ENCODE results near the gene TICRR.

The TICRR gene

GRCh38 chr15:89659295-89659694, 84.0 kb downstream of the TICRR start:
- H3K4me3 Mint-ChIP-seq: no peak overlapping the region
- intact Hi-C loops (cut with micrococcal nuclease): no loop called here
- H3K9me3 Mint-ChIP-seq: no peaks in the 10 kb centered on the region
- no peaks in the 10 kb centered on the region for H3K36me3 Mint-ChIP-seq (ENCODE audit: low read depth)
- H3K27me3 Mint-ChIP-seq: peaks cover 43% of the 10 kb centered on the region
- H3K4me1 Mint-ChIP-seq (ENCODE audit: low read depth): peaks cover 18% of the 10 kb centered on the region
- no peak overlapping the region for H3K27ac Mint-ChIP-seq

DNA sequence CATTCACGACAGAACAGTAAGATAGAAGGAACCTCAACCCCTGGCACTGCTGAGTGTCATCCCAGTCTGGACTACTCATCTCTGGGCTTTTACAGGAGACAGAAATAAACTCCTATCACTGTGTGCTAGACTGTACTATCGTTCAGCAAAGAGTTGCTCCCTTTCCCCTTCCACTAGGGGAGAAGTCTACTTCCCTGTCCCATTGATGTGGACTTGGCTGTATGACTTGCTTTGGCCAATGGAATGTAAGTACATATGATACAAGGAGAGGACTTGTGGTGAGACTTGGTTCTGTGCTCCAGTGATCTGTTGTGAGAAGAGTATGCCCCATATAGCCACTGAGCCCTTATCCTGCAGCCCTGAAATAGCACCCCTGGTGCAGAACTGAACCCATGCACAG, 85.3 kb downstream of the TICRR start:
- Mint-ChIP-seq H3K27ac (no peak overlapping the region), H3K9me3 (no peaks in the 10 kb centered on the region), H3K27me3 (peaks cover 39% of the 10 kb centered on the region), H3K36me3 (ENCODE audit: low read depth) (no peaks in the 10 kb centered on the region), H3K4me3 (no peak overlapping the region), H3K4me1 (ENCODE audit: low read depth) (peaks cover 15% of the 10 kb centered on the region)
- intact Hi-C loops (cut with micrococcal nuclease): no loop called here

DNA sequence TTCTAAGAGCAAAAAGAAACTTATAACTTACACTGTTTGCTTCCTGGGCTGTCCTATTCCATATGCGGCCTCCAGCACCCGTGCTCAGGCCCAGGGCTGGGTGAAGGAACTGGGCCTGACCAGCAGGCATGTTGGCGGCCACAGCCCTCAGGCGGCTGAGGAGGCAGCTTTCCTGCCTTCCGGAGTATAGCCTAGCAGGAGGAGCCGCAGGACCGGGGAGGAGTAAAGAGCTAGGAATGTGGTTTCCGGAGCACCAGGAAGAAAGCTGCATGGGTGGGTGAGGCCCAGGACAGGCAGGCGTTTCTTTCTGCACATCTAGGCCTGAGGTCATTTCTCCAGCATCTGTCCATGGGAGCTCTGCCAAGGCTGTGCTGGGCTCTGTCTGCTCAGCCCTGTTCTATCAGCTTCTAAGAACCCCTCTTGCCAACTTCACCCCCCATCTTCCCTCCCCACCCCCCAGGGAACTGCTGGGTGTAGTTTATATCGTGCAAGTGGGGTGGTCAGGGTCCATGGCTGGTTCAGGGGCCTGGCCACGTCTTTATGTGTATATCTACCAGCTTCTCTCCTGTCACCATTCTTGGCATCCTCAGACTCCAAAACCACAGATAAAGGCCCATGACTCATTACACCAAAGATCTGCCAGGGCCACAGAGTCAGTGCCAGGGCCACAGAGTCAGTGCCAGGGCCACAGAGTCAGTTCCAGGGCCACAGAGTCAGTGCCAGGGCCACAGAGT, 87.8 kb downstream of the TICRR start:
- intact Hi-C loops (cut with micrococcal nuclease): no loop called here
- Mint-ChIP-seq H3K27ac (peak overlapping the region; percentile 9), H3K4me3 (no peak overlapping the region), H3K4me1 (ENCODE audit: low read depth) (peaks cover 15% of the 10 kb centered on the region), H3K27me3 (peaks cover 35% of the 10 kb centered on the region), H3K9me3 (no peaks in the 10 kb centered on the region), H3K36me3 (ENCODE audit: low read depth) (no peaks in the 10 kb centered on the region)

DNA sequence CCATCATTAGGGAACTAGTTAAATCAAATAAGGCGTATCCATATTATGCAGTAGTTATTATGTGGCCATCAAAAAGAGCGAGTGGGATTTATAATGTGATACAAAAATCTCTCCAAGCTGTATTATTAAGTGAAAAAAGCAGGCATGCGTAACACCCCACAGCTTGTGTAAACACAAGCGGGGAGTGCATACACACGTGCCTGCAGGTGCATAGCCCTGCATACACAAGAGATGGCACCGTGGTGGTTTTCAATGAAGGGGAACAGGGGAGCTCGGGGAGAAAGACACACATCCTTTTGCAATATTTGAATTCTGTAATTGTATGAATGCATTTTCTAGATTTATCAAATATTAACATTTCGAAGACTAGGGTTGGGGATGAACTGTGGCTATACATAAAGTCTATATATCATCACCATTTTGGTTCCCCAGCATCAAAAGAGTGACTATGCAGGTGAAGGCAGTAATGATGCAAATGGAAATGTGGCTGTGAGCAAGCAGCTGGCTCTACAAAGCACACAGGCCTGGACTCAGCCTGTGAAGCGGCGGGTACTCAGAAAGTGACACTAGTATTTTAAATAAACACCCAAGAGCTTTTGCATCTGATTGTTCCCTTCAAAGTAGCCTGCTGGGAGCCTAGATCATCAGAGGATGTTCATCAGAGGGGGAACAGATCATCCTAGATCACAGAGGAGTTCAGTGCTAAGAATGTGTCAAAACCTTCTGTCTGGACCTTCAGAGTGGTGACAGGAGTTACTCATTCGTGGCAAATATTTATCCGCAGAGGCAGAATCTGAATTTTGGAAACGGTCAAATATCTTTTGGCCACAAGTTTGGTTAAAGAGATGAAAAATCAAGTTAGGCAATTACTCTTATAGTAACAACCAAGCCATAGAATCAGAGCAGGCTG, 89.4 kb downstream of the TICRR start:
- Mint-ChIP-seq H3K9me3 (no peaks in the 10 kb centered on the region), H3K27me3 (peaks cover 30% of the 10 kb centered on the region), H3K4me1 (ENCODE audit: low read depth) (peaks cover 9% of the 10 kb centered on the region), H3K27ac (no peak overlapping the region), H3K4me3 (no peak overlapping the region), H3K36me3 (ENCODE audit: low read depth) (no peaks in the 10 kb centered on the region)
- intact Hi-C loops (cut with micrococcal nuclease): no loop called here

- intact Hi-C loops (cut with micrococcal nuclease): no loop called here
- H3K36me3 Mint-ChIP-seq (ENCODE audit: low read depth): no peaks in the 10 kb centered on the region
- H3K4me3 Mint-ChIP-seq: peak overlapping the region; percentile 58
- H3K27me3 Mint-ChIP-seq: peaks cover 30% of the 10 kb centered on the region
- H3K27ac Mint-ChIP-seq: peak overlapping the region; percentile 62
- no peaks in the 10 kb centered on the region for H3K9me3 Mint-ChIP-seq
- H3K4me1 Mint-ChIP-seq (ENCODE audit: low read depth): peaks cover 9% of the 10 kb centered on the region
Measured at GRCh38 chr15:89665449-89666181, 90.3 kb downstream of the TICRR start.

GRCh38 chr15:89666184-89666857, 91.1 kb downstream of the TICRR start:
- intact Hi-C loops (cut with micrococcal nuclease): no loop called here
- no peaks in the 10 kb centered on the region for H3K9me3 Mint-ChIP-seq
- H3K4me3 Mint-ChIP-seq: peak overlapping the region; percentile 58
- peaks cover 28% of the 10 kb centered on the region for H3K27me3 Mint-ChIP-seq
- H3K4me1 Mint-ChIP-seq (ENCODE audit: low read depth): peaks cover 9% of the 10 kb centered on the region
- peak overlapping the region; percentile 62 for H3K27ac Mint-ChIP-seq
- H3K36me3 Mint-ChIP-seq (ENCODE audit: low read depth): no peaks in the 10 kb centered on the region

GRCh38 chr15:89666858-89667705, 91.8 kb downstream of the TICRR start:
- Mint-ChIP-seq H3K4me3 (no peak overlapping the region), H3K36me3 (ENCODE audit: low read depth) (no peaks in the 10 kb centered on the region), H3K4me1 (ENCODE audit: low read depth) (peaks cover 9% of the 10 kb centered on the region), H3K27me3 (peaks cover 26% of the 10 kb centered on the region), H3K9me3 (no peaks in the 10 kb centered on the region), H3K27ac (peak overlapping the region; percentile 62)
- intact Hi-C loops (cut with micrococcal nuclease): no loop called here

- H3K4me3 Mint-ChIP-seq: no peak overlapping the region
- H3K27ac Mint-ChIP-seq: no peak overlapping the region
- H3K4me1 Mint-ChIP-seq (ENCODE audit: low read depth): peaks cover 9% of the 10 kb centered on the region
- no peaks in the 10 kb centered on the region for H3K9me3 Mint-ChIP-seq
- intact Hi-C loops (cut with micrococcal nuclease): no loop called here
- peaks cover 23% of the 10 kb centered on the region for H3K27me3 Mint-ChIP-seq
- no peaks in the 10 kb centered on the region for H3K36me3 Mint-ChIP-seq (ENCODE audit: low read depth)
Measured at GRCh38 chr15:89667706-89667960, 92.4 kb downstream of the TICRR start.

- peaks cover 4% of the 10 kb centered on the region for H3K4me1 Mint-ChIP-seq (ENCODE audit: low read depth)
- H3K27ac Mint-ChIP-seq: no peak overlapping the region
- H3K36me3 Mint-ChIP-seq (ENCODE audit: low read depth): no peaks in the 10 kb centered on the region
- intact Hi-C loops (cut with micrococcal nuclease): no loop called here
- no peak overlapping the region for H3K4me3 Mint-ChIP-seq
- H3K27me3 Mint-ChIP-seq: peaks cover 23% of the 10 kb centered on the region
- H3K9me3 Mint-ChIP-seq: no peaks in the 10 kb centered on the region
Measured at GRCh38 chr15:89668171-89668570, 92.9 kb downstream of the TICRR start.

DNA sequence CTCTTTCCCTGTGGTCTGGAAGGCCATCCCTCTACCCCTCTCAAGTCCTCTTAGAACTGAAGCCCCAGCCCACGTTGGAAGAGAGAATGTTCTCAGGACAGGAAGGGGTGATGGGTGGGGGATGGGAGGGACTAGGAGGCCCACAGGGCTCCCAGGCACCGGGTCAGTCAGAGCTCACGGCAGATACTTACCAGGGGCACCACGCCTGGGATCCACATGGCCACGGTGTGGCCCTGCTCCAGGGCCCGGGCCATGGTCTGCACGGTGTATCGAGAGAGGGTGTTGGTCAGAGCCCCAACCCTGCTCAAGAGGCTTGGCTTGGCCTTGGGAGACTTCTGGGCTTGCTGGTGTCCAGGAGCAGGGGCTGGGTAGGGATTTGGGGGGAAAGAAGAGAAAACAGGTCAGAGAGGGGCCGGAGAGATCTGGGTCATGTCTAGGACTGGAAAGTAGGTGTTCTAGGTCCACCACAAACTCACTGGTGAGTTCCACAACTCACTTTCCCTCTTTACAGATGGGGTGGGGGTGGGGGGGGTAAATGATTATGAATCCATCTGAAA, 94.1 kb downstream of the TICRR start:
- no peaks in the 10 kb centered on the region for H3K9me3 Mint-ChIP-seq

GRCh38 chr15:89669941-89670340, 94.7 kb downstream of the TICRR start:
- intact Hi-C loops (cut with micrococcal nuclease): no loop called here
- Mint-ChIP-seq H3K27ac (no peak overlapping the region), H3K36me3 (ENCODE audit: low read depth) (no peaks in the 10 kb centered on the region), H3K9me3 (no peaks in the 10 kb centered on the region), H3K4me3 (no peak overlapping the region), H3K27me3 (peaks cover 16% of the 10 kb centered on the region), H3K4me1 (ENCODE audit: low read depth) (peaks cover 1% of the 10 kb centered on the region)

More for the DNA sequence above, 94.1 kb downstream of the TICRR start:
- intact Hi-C loops (cut with micrococcal nuclease): no loop called here
- H3K4me1 Mint-ChIP-seq (ENCODE audit: low read depth): peaks cover 4% of the 10 kb centered on the region
- H3K27ac Mint-ChIP-seq: no peak overlapping the region
- H3K4me3 Mint-ChIP-seq: no peak overlapping the region
- H3K27me3 Mint-ChIP-seq: peaks cover 22% of the 10 kb centered on the region
- no peaks in the 10 kb centered on the region for H3K36me3 Mint-ChIP-seq (ENCODE audit: low read depth)

- Mint-ChIP-seq H3K4me3 (no peak overlapping the region), H3K27me3 (peaks cover 11% of the 10 kb centered on the region), H3K27ac (no peak overlapping the region), H3K4me1 (ENCODE audit: low read depth) (no peaks in the 10 kb centered on the region), H3K9me3 (no peaks in the 10 kb centered on the region), H3K36me3 (ENCODE audit: low read depth) (no peaks in the 10 kb centered on the region)
- intact Hi-C loops (cut with micrococcal nuclease): no loop called here
Measured at GRCh38 chr15:89670971-89671560, 95.8 kb downstream of the TICRR start.

Measured in dendritic cell treated with granulocyte-macrophage colony-stimulating factor and Interleukin-4, amounts not matched to agents 40 ng/mL and 50 ng/mL, for 4 days (primary cell).